ENCODE data around the gene PROSER3. TPM values are rescaled to one million over a fixed set of nuclear protein-coding genes. Genes with fewer than 3 reads are reported as not detected.

Gene PROSER3
- total and polyA plus RNA-seq, 9 of the 15 experiments (the other 6 are each of a cell fraction or from before 2014, with no cell fraction given): 1.0 to 39.5 (median 5.1) TPM

DNA sequence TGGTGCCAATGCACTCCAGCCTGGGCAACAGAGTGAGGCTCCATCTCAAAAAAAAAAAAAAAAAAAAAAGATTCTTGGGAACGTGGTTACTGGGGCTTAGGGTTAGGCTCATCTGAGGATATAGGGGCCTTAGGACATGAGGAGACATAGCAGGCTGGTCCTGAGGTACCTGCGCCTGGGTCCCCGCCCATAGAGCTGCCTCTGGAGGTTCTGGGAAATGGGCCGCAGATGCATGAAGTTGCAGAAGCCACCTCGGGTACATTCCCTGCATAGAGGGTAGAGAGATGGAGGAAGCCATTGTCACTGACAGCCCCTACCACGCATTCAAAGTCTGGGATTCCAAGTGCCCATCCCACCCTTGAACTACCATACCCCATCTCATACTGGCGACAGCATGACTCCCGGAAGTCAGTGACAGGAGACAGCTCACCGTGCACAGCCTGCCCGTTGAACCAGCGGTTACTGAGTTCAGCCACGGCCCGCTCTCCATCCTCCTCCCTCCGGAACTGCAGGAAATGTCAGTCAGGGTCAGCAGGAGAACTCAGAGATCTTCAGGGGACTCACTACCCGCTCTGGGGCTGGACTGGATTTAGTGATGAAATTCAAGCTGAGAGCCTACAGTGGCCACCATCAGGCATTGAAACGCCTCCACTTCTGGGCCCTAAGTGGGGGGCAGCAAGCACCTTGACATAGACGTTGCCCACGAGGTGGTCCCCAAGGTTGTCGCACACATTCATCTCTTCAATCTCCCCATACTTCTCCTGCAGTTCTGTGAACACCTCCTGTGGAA is 14.1 kb upstream of the PROSER3 start (continued):
- TF ChIP-seq, protein P1, sequence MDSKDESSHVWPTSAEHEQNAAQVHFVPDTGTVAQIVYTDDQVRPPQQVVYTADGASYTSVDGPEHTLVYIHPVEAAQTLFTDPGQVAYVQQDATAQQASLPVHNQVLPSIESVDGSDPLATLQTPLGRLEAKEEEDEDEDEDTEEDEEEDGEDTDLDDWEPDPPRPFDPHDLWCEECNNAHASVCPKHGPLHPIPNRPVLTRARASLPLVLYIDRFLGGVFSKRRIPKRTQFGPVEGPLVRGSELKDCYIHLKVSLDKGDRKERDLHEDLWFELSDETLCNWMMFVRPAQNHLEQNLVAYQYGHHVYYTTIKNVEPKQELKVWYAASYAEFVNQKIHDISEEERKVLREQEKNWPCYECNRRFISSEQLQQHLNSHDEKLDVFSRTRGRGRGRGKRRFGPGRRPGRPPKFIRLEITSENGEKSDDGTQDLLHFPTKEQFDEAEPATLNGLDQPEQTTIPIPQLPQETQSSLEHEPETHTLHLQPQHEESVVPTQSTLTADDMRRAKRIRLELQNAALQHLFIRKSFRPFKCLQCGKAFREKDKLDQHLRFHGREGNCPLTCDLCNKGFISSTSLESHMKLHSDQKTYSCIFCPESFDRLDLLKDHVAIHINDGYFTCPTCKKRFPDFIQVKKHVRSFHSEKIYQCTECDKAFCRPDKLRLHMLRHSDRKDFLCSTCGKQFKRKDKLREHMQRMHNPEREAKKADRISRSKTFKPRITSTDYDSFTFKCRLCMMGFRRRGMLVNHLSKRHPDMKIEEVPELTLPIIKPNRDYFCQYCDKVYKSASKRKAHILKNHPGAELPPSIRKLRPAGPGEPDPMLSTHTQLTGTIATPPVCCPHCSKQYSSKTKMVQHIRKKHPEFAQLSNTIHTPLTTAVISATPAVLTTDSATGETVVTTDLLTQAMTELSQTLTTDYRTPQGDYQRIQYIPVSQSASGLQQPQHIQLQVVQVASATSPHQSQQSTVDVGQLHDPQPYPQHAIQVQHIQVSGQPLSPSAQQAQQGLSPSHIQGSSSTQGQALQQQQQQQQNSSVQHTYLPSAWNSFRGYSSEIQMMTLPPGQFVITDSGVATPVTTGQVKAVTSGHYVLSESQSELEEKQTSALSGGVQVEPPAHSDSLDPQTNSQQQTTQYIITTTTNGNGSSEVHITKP (IDR thresholded peaks at IDR 0.05; ENCODE audit: partially characterized antibody): no peak

DNA sequence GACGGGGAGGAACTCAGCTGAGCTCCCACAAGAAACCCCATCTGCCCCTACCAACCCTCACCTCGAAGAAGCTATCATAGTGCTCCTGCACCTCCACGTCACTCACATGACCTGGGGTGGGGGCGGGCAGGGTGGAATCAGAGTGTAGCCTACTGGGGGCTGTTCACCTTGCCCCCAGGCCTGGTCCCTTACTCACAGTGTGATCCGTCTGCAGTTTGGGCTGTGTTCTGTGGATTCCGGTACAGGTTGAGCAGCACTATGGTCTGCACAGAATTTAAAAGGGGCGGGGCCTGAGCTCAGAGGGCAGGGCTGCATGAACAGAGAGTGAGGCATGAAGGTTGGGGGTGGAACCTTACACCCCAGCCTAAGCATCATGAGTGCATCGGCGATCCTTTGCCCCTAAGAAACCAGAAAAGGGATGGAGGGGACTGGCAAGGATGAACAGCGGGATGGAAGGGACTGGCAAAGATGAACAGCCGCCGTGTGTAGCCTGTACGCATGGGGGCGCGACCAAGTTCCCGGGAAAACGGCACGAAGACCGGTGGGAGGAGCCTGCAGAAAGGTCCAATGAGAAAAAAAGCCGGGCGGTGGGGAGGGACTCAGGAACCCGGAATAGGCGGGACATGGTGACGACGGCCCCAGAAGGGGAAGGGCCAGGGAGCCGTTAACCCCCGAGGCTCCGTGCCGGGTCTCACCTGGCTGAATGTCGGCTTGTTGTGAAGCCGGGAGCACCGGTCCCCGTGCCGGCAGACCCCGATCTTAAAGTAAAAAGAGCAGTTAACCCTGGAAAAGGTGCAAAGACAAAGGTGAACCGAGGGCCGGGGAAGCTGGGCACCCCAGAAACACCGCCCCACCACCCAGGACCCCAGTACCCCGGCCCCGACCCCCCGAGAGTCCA is 13.3 kb upstream of the PROSER3 start:
- intact Hi-C loops (cut with micrococcal nuclease) (loop anchor here (10.0 kb wide), 1 partner anchor 100 kb away; the partner anchor contains the start of genes COX6B1 and ETV2), in situ Hi-C loops (cut with MboI) (no loop called here)
- ATAC-seq (peak; percentile 73), FAIRE-seq (peak; percentile 46), DNase-seq (ENCODE audit: extremely low read depth in 1 of 4, low spot score in 3 of 4) (peak; percentile 83 to 97 (median 86))
- H3K27ac ChIP-seq (ENCODE audit: extremely low read depth, low read depth, low read length): peak overlapping the region; percentile 99
- no peaks in the 10 kb centered on the region for H3K27me3 ChIP-seq (ENCODE audit: control insufficient read depth in 2 of 2, insufficient read depth in 2 of 2, low read length in 2 of 2)
- H2AFZ ChIP-seq (ENCODE audit: low read depth, low read length): peak overlapping the region; percentile 92
- BruUV-seq (replicated peaks): TSS peak; percentile 67
- H3K36me3 ChIP-seq (ENCODE audit: control insufficient read depth, insufficient read depth, low read length): peaks cover 19% of the 10 kb centered on the region; the same call in 1 of the 3 replicates
- no peaks in the 10 kb centered on the region for H3K9me1 ChIP-seq (ENCODE audit: control insufficient read depth, insufficient read depth, low read length)
- CTCF ChIA-PET (ENCODE audit: low intra/inter-chr PET ratio): no interaction called here
- peak overlapping the region; percentile 95 for H3K4me2 ChIP-seq (ENCODE audit: insufficient read depth, low read length)
- H3K9me3 ChIP-seq (replicated peaks; ENCODE audit: control insufficient read depth, insufficient read depth, low read depth, low read length): no peaks in the 10 kb centered on the region
- H3K79me2 ChIP-seq (ENCODE audit: control insufficient read depth, insufficient read depth, low read length): peaks cover 16% of the 10 kb centered on the region
- peaks cover 32 to 55% of the 10 kb centered on the region in 2 experiments; a peak in 4 of 5 replicates for H3K4me1 ChIP-seq (replicated peaks in 1 of 2; ENCODE audit: control insufficient read depth in 2 of 2, insufficient read depth in 2 of 2, low read length in 2 of 2)
- peak overlapping the region; percentile 92 to 94 for H3K9ac ChIP-seq (ENCODE audit: insufficient read depth in 1 of 2, low read depth in 2 of 2, low read length in 2 of 2)
- 6% methylated on average over 40 of the region's 41 CpGs for WGBS (ENCODE audit: insufficient coverage, low coverage, missing lambda C conversion rate)
- POLR2A ChIA-PET: interaction anchor here (0.6 to 1.9 kb wide), 6 partner anchors 8 to 400 kb away, joined by 3 to 12 read pairs (median 4); partner anchors contain the start of gene PROSER3
- H3K4me3 ChIP-seq: peak overlapping the region; percentile 92
- no peaks in the 10 kb centered on the region for H4K20me1 ChIP-seq (replicated peaks; ENCODE audit: control insufficient read depth, insufficient read depth, low read length)
- TF ChIP-seq, protein P2, sequence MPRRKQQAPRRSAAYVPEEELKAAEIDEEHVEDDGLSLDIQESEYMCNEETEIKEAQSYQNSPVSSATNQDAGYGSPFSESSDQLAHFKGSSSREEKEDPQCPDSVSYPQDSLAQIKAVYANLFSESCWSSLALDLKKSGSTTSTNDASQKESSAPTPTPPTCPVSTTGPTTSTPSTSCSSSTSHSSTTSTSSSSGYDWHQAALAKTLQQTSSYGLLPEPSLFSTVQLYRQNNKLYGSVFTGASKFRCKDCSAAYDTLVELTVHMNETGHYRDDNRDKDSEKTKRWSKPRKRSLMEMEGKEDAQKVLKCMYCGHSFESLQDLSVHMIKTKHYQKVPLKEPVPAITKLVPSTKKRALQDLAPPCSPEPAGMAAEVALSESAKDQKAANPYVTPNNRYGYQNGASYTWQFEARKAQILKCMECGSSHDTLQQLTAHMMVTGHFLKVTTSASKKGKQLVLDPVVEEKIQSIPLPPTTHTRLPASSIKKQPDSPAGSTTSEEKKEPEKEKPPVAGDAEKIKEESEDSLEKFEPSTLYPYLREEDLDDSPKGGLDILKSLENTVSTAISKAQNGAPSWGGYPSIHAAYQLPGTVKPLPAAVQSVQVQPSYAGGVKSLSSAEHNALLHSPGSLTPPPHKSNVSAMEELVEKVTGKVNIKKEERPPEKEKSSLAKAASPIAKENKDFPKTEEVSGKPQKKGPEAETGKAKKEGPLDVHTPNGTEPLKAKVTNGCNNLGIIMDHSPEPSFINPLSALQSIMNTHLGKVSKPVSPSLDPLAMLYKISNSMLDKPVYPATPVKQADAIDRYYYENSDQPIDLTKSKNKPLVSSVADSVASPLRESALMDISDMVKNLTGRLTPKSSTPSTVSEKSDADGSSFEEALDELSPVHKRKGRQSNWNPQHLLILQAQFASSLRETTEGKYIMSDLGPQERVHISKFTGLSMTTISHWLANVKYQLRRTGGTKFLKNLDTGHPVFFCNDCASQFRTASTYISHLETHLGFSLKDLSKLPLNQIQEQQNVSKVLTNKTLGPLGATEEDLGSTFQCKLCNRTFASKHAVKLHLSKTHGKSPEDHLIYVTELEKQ (CRISPR knock-in tag; IDR thresholded peaks at IDR 0.05): no peak
- TF ChIP-seq, protein P3, sequence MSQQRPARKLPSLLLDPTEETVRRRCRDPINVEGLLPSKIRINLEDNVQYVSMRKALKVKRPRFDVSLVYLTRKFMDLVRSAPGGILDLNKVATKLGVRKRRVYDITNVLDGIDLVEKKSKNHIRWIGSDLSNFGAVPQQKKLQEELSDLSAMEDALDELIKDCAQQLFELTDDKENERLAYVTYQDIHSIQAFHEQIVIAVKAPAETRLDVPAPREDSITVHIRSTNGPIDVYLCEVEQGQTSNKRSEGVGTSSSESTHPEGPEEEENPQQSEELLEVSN (IDR thresholded peaks at IDR 0.05; ENCODE audit: borderline replicate concordance in 1 of 2, extremely low read depth in 1 of 2, insufficient read depth in 1 of 2, insufficient read length in 1 of 2, low read depth in 1 of 2, low read length in 1 of 2, poor library complexity in 1 of 2, severe bottlenecking in 1 of 2): peak; percentile 67 to 78
- TF ChIP-seq, protein P4, sequence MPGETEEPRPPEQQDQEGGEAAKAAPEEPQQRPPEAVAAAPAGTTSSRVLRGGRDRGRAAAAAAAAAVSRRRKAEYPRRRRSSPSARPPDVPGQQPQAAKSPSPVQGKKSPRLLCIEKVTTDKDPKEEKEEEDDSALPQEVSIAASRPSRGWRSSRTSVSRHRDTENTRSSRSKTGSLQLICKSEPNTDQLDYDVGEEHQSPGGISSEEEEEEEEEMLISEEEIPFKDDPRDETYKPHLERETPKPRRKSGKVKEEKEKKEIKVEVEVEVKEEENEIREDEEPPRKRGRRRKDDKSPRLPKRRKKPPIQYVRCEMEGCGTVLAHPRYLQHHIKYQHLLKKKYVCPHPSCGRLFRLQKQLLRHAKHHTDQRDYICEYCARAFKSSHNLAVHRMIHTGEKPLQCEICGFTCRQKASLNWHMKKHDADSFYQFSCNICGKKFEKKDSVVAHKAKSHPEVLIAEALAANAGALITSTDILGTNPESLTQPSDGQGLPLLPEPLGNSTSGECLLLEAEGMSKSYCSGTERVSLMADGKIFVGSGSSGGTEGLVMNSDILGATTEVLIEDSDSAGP (CRISPR knock-in tag; IDR thresholded peaks at IDR 0.05): no peak

Data from K562 (cell line).